GM19467 (cell line): ENCODE results near the gene HIVEP2.

Experiments used
- ATAC-seq: cut with Tn5 transposase; IDR thresholded peaks from one replicate; pipeline ENCODE4 v1.9.1; 2021; ENCODE audit warnings: mild to moderate bottlenecking, moderate library complexity; ENCODE audit not compliant: unreplicated experiment

Gene HIVEP2

GRCh38 chr6:142945446-142946180, 637 bp upstream of the HIVEP2 start:
- peak; percentile 8 for ATAC-seq

DNA sequence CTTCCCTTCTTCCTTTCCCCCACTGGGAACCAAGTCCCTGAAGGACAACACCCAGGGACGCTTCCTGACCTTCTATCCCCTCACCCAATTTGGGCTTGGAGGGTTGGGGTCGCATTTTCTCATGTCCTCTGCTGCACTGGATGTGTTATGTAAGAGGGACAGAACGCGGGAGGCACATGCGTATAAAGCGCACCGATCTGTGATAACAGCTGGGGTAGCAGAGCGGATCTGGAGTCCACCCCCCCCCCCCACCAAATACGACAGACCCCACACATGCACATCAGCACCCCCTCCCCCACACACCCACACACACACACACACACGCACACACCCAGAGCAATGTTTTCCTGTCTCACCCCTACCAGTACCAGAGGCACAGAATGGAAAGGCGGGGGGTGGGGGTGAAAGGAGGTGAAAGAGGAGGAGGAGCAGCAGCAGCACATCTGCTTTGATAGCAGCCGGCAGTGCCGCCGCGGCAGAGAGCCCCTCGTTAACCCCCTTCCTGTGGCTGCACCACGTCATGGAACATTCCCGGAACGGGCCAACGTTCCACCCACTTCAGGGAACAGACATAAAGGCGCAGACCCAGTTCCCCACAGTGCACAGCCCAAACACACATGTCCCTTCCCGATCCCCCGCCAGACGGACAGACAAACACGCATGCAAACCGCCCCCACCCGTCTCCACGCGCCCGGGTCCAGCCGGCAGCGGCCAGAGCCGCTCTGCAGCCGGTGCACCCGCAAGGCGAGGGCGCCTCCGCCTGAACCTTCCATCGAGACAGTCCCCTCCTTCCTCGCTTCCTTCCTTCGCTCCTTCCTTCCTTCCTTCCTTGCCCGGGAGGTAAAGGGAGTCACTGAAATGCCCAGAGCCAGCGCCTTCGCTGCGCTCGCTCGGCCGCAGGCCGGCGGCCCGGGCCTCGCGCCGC, 590 bp downstream of the HIVEP2 start:
- ATAC-seq = peak; percentile 5

GRCh38 chr6:142943711-142944123, 1.3 kb downstream of the HIVEP2 start:
- ATAC-seq = no peak

GRCh38 chr6:142942805-142943227, 2.2 kb downstream of the HIVEP2 start:
- no peak for ATAC-seq

- ATAC-seq = no peak
Observed at GRCh38 chr6:142942238-142942637, 2.7 kb downstream of the HIVEP2 start.

GRCh38 chr6:142941018-142941417, 4.0 kb downstream of the HIVEP2 start:
- no peak for ATAC-seq

DNA sequence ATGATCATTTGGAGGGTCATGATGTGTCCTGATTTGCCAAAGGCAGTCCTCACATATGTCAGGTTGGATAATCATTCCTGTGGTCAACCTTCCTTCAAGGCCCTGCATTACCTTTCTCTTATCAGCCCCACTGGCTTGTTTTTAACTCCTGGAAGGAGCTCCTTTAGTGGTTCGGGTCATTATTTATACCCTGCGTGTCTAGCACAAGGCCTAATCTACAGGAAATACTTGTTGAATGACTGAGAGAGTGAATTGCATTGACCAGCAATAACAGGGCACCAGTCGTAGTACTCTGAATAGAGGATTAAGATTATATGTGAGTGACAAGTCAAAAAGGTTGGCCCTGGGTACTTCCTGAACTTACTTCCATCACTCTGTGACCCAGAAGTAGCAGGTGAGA, 4.5 kb downstream of the HIVEP2 start:
- ATAC-seq = no peak

DNA sequence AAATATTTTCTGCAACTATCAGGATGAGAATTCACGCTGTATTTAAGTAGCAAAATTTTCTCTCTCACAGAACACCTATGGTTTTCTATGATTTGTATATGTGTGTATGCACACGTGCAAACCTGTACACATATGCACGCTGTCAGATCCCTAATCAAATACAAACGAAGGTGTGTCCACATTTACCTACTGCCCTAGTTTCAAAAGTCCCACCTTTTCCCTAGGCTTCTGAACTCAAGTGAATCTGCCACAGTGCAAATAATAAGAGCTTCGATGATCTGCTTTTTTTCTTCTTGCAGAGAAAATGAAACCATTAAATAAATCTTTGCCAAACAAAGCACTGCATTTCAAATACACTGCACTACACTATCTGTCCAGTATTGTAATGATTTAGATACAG, 6.5 kb downstream of the HIVEP2 start:
- ATAC-seq = no peak

DNA sequence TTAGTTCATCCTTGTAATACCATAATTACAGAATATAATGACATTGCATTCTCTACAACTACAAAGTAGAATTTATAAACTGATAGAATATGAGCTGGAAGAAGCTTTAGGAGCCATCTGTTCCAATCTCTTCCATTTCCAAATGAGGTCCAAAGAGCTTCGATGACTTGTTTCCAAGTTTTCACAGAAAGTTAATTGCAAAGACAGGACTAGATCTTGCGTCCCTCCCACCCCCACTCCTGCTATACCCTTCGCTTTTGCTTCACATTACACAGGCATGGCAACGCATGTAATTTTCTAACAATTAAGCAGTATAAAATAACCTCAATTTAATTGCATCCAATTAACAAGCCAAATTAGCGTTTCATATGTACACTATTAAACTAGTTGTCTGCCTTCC, 7.0 kb downstream of the HIVEP2 start:
- ATAC-seq = no peak

DNA sequence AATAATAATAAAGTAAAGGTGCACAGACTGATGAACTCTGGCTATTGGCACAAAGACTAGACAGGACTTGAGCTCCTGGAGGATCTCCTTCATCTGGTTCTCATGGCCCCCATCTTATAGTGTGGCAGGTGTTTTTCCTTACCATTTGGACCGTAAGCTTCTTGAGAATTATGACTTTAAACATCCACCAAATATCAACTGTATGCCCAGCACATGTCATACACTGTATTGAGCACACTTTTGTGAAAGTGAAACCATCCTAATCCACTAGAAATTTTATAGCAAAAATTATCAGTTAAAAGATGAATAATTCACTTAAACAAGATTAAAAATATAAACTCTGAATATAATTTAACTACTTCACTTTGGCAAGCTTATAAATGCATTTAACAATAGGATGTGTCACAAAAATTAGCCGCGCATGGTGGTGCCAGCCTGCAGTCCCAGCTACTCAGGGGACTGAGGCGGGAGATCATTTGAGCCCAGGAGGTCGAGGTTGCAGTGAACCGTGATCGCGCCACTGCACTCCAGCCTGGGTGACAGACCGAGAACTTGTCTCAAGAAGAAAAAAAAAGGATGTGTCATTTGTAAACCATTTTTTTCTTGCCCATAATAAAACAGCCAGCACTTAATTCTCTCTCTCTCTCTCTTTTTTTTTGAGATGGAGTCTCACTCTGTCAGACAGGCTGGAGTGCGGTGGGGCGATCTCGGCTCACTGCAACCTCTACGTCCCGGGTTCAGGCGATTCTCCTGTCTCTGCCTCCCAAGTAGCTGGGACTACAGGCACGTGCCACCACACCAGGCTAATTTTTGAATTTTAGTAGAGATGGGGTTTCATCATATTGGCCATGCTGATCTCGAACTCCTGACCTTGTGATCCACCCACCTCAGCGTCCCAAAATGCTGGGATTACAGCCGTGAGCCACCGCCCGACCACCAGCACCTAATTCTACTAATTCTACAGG, 9.1 kb downstream of the HIVEP2 start:
- ATAC-seq = peak; percentile 60

DNA sequence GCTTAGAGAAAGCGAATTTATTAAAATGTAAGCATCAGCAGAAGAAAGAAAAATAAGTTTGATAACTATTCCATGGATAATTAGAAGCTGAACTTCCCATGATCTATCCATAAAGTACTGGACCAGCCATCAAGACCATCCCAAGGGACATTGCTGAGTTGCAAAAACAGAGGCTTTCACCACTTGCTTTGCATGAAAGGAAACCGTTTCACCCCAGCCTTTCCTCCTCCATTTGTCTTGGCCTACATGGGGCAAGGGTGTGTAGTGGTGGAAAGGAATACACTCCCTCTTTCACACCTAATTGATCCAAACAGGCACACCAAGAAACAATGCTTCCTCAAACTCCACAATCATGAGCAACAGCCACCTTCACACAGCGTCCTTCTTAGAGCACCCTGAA, 10.4 kb downstream of the HIVEP2 start:
- ATAC-seq = no peak

- ATAC-seq = no peak
Observed at GRCh38 chr6:142934106-142934505, 10.9 kb downstream of the HIVEP2 start.

DNA sequence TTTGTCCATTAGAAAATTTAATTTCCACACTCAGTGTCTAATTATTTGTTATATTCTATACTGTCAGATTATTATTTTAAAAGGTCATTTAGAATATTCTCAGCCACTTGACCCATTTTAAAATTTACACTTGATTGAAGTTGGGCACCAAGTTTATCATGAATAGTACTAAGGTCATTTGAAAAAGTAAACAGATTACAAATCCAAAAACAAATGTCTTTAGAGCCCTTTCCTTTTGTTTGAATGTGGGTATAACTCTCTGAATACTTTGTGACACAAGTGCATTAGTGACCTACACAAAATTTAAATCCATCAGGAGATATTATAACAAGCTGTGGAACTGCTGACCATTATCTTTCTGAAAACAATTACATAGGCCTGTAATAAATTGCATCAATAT, 11.3 kb downstream of the HIVEP2 start:
- ATAC-seq = no peak

DNA sequence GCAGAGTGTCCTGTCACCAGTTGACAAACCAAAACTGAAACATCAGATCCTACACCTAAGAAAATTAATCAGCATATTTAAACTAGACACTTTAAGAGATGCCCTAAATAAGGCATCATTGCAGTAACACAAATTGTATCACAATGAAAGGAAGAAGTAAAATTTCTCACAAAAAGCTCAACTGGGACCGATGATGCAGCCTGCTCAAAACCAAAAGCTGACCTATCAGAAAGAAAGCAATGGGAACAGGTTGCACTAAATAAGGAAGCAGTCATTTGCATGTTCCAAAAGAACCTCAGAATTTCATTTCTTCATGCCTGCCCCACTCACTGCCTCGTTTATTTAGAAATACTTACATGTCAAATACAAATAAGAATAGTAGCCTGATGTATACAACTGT, 12.1 kb downstream of the HIVEP2 start:
- ATAC-seq = no peak

DNA sequence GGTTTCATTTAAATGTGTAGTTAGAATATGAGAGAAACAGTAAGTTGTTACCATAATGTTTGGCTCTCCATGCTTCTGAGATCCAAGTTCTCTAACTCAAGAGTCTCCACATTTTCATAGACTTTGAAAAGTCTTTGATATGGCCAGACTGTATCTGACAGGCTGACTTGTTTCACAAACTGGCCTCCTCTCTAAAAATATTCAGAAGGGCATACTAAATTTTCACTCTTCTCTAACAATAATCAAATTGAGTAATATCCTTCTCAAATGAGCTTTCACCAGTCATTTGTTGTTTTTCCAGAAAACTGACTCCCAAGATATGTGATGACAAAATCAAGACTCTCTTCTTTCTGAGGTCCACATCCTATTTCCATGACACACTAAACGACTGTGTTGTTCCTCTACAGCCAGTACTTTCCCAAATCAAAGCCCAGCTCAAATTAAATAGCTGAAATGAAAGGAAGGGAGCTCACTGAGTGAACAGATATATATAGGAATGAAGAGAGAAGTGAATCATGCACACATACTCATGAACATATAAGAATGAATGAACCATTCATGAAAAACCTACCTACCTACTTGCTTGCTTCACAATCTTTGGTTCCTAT, 15.1 kb downstream of the HIVEP2 start:
- ATAC-seq = no peak

DNA sequence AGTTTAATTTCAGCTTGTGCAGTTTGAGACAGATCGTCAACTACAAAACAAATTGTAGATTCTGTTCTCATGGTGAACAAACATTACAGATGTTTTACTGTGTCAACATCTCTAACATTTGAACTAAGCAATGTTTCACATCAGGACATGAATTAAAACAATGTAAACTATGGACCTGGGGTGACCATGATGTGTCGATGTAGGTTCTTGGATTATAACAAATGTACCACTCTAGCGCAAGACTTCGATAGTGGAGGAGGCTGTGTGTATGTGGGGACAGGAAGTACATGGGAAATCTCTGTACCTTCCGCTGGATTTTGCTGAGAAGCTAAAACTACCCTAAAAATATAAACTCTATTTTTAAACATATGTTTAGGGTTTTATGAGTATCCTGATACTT, 17.1 kb downstream of the HIVEP2 start:
- ATAC-seq = no peak

GRCh38 chr6:142927271-142927580, 17.8 kb downstream of the HIVEP2 start:
- ATAC-seq = no peak

- peak; percentile 97 for ATAC-seq
Observed at GRCh38 chr6:142926494-142927270, 18.3 kb downstream of the HIVEP2 start.

- ATAC-seq = no peak
Observed at GRCh38 chr6:142926177-142926493, 18.8 kb downstream of the HIVEP2 start.

DNA sequence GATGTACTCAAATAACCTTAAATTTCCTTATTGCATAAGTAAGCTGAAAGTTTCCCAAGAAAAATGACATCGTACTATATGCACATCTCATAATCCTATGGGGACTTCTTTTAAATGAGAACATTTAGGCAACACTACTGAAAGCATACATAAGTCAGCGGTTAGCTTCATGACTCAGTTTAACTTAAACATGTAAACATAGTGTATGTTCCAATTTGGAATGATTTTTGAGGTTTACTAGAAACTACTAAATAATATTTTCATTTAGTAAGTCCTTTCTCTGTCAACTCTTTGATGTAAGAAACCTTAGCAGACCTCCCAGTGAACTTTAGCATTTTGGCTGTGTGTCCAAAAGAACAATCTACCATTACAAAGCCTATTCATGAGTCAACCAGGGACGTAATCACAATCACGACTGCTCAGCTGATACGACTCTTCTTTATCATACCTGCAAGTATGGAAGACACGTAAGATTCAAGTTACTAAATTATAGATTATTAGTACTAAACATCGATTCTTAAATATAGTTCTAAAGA, 19.3 kb downstream of the HIVEP2 start:
- no peak for ATAC-seq
